GM12878 (cell line): ENCODE data around the gene PHC3. TPM values are rescaled to one million over a fixed set of nuclear protein-coding genes. Genes with fewer than 3 reads are reported as not detected.

Experiments used
- ATAC-seq: fragments of 200-7000 bp; cut with Tn5 transposase; 3 replicates; pipeline ENCODE4 v1.9.1; 2020; ENCODE audit warnings: mild to moderate bottlenecking, moderate library complexity
- BruUV-seq: library from RNA; stranded (reverse); fragments of 400-500 nt; replicated peaks from 2 replicates; lab custom pipeline; 2021; lab: Mats Ljungman, UMichigan
- CTCF ChIA-PET: fragments of 300-600 bp; sonication (Branson Sonifier 250); formaldehyde crosslinking; extraction: SDS; loops from one replicate; lab custom pipeline; 2021; ENCODE audit warnings: inconsistent platforms; lab: Yijun Ruan, JAX
- POLR2A ChIA-PET: fragments of 350-600 bp; formaldehyde crosslinking; extraction: SDS; loops from one replicate; lab custom pipeline; 2021; ENCODE audit warnings: inconsistent platforms; lab: Charles Lee
- RAD21 ChIA-PET: fragments of 300-600 bp; sonication (Branson Sonifier 250); formaldehyde crosslinking; loops from one replicate; lab custom pipeline; 2023; ENCODE audit warnings: antibody characterized with exemption; ENCODE audit not compliant: unreplicated experiment; lab: Charles Lee
- SMC1A ChIA-PET: fragments of 300-600 bp; sonication (Branson Sonifier 250); formaldehyde crosslinking; loops from one replicate; lab custom pipeline; 2023; ENCODE audit not compliant: unreplicated experiment, uncharacterized antibody; lab: Charles Lee
- DNase-seq: peaks from one replicate; pipeline ENCODE4 v3.0.0-alpha.2; 2011; ENCODE audit warnings: low read depth, low spot score
- FAIRE-seq: peaks from 3 replicates; lab custom pipeline; 2011; peaks lifted over from hg19 to GRCh38; lab: Jason Lieb, UNC
- H2AFZ ChIP-seq: 2 replicates; pipeline ENCODE4 v1.6.0; 2011; ENCODE audit warnings: low read depth, low read length, control low read depth; ENCODE audit not compliant: control insufficient read depth
- H3K27ac ChIP-seq: 2 replicates; pipeline ENCODE4 v1.5.1; 2011; ENCODE audit warnings: control low read depth; ENCODE audit not compliant: control insufficient read depth, insufficient read depth
- H3K27me3 ChIP-seq, 2 experiments: replicated peaks in 1 of 2; 2 replicates each; pipeline versions ENCODE4 v1.6.0 to v1.6.1; 2011; ENCODE audit warnings: low read length in 1 of 2; ENCODE audit not compliant: control insufficient read depth in 2 of 2, insufficient read depth in 2 of 2
- H3K36me3 ChIP-seq, 2 experiments: 2 replicates each; pipeline ENCODE4 v1.5.1; 2011; ENCODE audit warnings: low read length in 1 of 2; ENCODE audit not compliant: control insufficient read depth in 2 of 2, insufficient read depth in 2 of 2
- H3K4me1 ChIP-seq: 2 replicates; pipeline ENCODE4 v1.6.1; 2011; ENCODE audit warnings: mild to moderate bottlenecking, low read length, moderate library complexity, mixed read lengths; ENCODE audit not compliant: control insufficient read depth, insufficient read depth
- H3K4me2 ChIP-seq: 2 replicates; pipeline ENCODE4 v1.6.0; 2011; ENCODE audit warnings: control low read depth; ENCODE audit not compliant: control insufficient read depth, insufficient read depth
- H3K4me3 ChIP-seq: fragments of 200-600 bp; sonication (generic); 2 replicates; pipeline ENCODE4 v1.5.1; 2016
- H3K79me2 ChIP-seq: 2 replicates; pipeline ENCODE4 v1.6.0; 2011; ENCODE audit warnings: low read length; ENCODE audit not compliant: control insufficient read depth, insufficient read depth
- H3K9ac ChIP-seq: 2 replicates; pipeline ENCODE4 v1.8.0; 2011; ENCODE audit warnings: low read length, control low read depth, mixed read lengths; ENCODE audit not compliant: control insufficient read depth, insufficient read depth
- H3K9me3 ChIP-seq: replicated peaks from 3 replicates; pipeline ENCODE4 v1.5.1; 2011; ENCODE audit warnings: mild to moderate bottlenecking, low read length; ENCODE audit not compliant: control insufficient read depth, insufficient read depth
- H4K20me1 ChIP-seq: 2 replicates; pipeline ENCODE4 v1.6.0; 2011; ENCODE audit not compliant: control insufficient read depth, insufficient read depth
- CREB1 ChIP-seq: IDR thresholded peaks from 2 replicates; pipeline ENCODE4 v1.6.1; 2012; ENCODE audit warnings: low read depth, mild to moderate bottlenecking, inconsistent platforms
- DPF2 ChIP-seq: fragments of 450-650 bp; IDR thresholded peaks from 2 replicates; pipeline ENCODE4 v1.6.1; 2017; ENCODE audit warnings: mild to moderate bottlenecking
- ETV6 ChIP-seq, 2 experiments: fragments of 450-650 bp in 1 of 2; IDR thresholded peaks in 1 of 2; conservative IDR thresholded peaks in 1 of 2; 2 replicates each; pipeline ENCODE4 v1.6.1; 2014; ENCODE audit warnings: antibody characterized with exemption in 1 of 2, borderline replicate concordance in 1 of 2, low read depth in 1 of 2, mild to moderate bottlenecking in 1 of 2, moderate library complexity in 1 of 2
- GATAD2B ChIP-seq: fragments of 450-650 bp; conservative IDR thresholded peaks from 2 replicates; pipeline ENCODE4 v1.6.1; 2017; ENCODE audit warnings: low read depth, mild to moderate bottlenecking, moderate library complexity
- JUNB ChIP-seq: IDR thresholded peaks from 2 replicates; pipeline ENCODE4 v1.6.1; 2016; ENCODE audit warnings: antibody characterized with exemption, mild to moderate bottlenecking
- MYB ChIP-seq: fragments of 150-350 bp; IDR thresholded peaks from 2 replicates; pipeline ENCODE4 v1.6.1; 2014; ENCODE audit warnings: mild to moderate bottlenecking, low read depth, low read length, borderline replicate concordance
- NR2C2 ChIP-seq: IDR thresholded peaks from 2 replicates; pipeline ENCODE4 v1.6.1; 2011; ENCODE audit warnings: borderline replicate concordance, low read depth; ENCODE audit not compliant: control insufficient read depth, insufficient read length
- POLR2AphosphoS2 ChIP-seq: IDR thresholded peaks from 2 replicates; pipeline ENCODE4 v1.6.1; 2011; ENCODE audit warnings: low read depth, mild to moderate bottlenecking, low read length, improper control_type of control experiment, moderate library complexity
- RBBP5 ChIP-seq: fragments of 200-600 bp; sonication (generic); conservative IDR thresholded peaks from 2 replicates; pipeline ENCODE4 v1.6.1; 2016
- SP1 ChIP-seq: IDR thresholded peaks from one replicate; pipeline ENCODE4 v1.6.1; 2011; ENCODE audit warnings: low read depth, low read length
- STAT3 ChIP-seq: IDR thresholded peaks from 2 replicates; pipeline ENCODE4 v1.6.1; 2011; ENCODE audit warnings: low read depth, low read length, improper control_type of control experiment
- YBX1 ChIP-seq: fragments of 450-650 bp; IDR thresholded peaks from 2 replicates; pipeline ENCODE4 v1.6.1; 2016; ENCODE audit warnings: antibody characterized with exemption
- ZBTB11 ChIP-seq: fragments of 450-650 bp; formaldehyde crosslinking; IDR thresholded peaks from 2 replicates; pipeline ENCODE4 v1.5.0; 2022; ENCODE audit warnings: mild to moderate bottlenecking, missing genetic modification characterization
- ZBTB33 ChIP-seq: fragments of 450-650 bp; IDR thresholded peaks from 2 replicates; pipeline ENCODE4 v1.6.1; 2017; ENCODE audit warnings: mild to moderate bottlenecking
- ZNF24 ChIP-seq: fragments of 450-650 bp; IDR thresholded peaks from 2 replicates; pipeline ENCODE4 v1.6.1; 2017; ENCODE audit warnings: antibody characterized with exemption, mild to moderate bottlenecking
- ZNF384 ChIP-seq: IDR thresholded peaks from 2 replicates; pipeline ENCODE4 v1.6.1; 2012; ENCODE audit warnings: low read depth, mild to moderate bottlenecking, low read length, improper control_type of control experiment, borderline replicate concordance
- ZZZ3 ChIP-seq: IDR thresholded peaks from 2 replicates; pipeline ENCODE4 v1.6.1; 2011; ENCODE audit warnings: low read depth; ENCODE audit not compliant: control insufficient read depth, insufficient read length
- WGBS: methylation state at CpG from one replicate; pipeline ENCODE4 v1.1.6; 2016; ENCODE audit warnings: low lambda C conversion rate; ENCODE audit not compliant: insufficient replicate concordance, insufficient coverage; ENCODE audit errors: missing lambda C conversion rate; 5-methylcytosine and 5-hydroxymethylcytosine counted together
- in situ Hi-C: fragments of 300-500 bp; cut with MboI; formaldehyde crosslinking; loops from 9 replicates; pipeline ENCODE4 v1.14.3; 2018; ENCODE audit warnings: mixed read lengths
- intact Hi-C: fragments of 100-400 bp; cut with micrococcal nuclease; formaldehyde crosslinking; loops from one replicate; pipeline ENCODE4 v1.14.2; 2022; ENCODE audit not compliant: unreplicated experiment
- polyA plus RNA-seq, 11 experiments: library from polyadenylated mRNA; depleted of rRNA in 4 of 11; unstranded in 6 of 11; stranded (reverse) in 5 of 11; fragments of >200 nt; fragmentation: Nextera tagmentation in 4 of 11; fragmentation: Illumina TruSeq in 1 of 11; extraction: Ambion mirVana in 4 of 11; extraction: Trizol in 1 of 11; gene quantifications; 1 replicate in 1 of 11; 2 replicates in 10 of 11; pipeline versions ENCODE4 v1.2.1 to v1.2.3, GENCODE V29; 2011 to 2016; ENCODE audit warnings: inconsistent platforms in 2 of 11, missing spikeins in 2 of 11, low read depth in 1 of 11
- total RNA-seq, 4 experiments: library from RNA; depleted of rRNA in 3 of 4; stranded (reverse); fragments of >200 nt in 3 of 4; fragmentation: Illumina TruSeq in 1 of 4; extraction: Trizol in 1 of 4; gene quantifications; 2 replicates each; pipeline versions ENCODE4 v1.2.1 to v1.2.3, GENCODE V29; 2013 to 2021
- TF ChIP-seq, protein P1 (sequence below): fragments of 450-650 bp; IDR thresholded peaks from 2 replicates; pipeline ENCODE4 v1.6.1; 2016; ENCODE audit warnings: mild to moderate bottlenecking

Gene PHC3
- total and polyA plus RNA-seq, 10 of the 15 experiments (the other 5 are each of a cell fraction or from before 2014, with no cell fraction given): 3.3 to 62.3 (median 22.1) TPM

DNA sequence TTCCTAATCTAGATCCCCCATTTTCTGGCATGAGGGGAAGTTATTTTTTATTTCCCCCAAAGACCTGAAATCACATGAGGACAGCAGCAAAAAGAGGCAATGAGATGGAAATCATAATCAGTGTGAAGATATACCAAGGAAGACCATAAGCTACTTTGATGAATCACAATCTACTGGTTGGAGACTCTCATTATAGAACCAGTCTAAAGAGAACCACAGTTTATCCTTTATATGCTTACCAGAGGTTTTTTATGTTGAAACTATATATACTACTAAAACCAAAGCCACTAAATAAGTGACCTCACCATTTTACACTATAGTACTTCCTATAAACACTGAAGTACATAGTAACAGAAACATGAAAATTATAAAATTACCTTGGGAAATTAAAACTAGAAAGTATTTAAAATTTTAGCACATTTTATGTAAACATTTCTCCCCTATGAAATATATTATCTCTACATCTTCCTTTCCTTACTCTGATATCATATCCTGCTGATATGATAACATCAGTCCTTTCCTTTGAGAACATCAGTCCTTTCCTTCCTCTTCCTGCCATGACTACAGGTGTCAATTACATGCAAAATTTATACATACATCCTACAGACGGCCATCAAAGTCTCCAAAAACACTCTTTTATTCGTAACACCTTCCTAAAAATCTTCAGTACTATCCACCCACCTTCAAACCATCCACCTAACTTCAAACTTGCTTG lies 71.8 kb downstream of the PHC3 start:
- ChIA-PET POLR2A (no interaction called here), SMC1A (no interaction called here), RAD21 (no interaction called here), CTCF (interaction anchor here (0.6 to 1.5 kb wide), 3 partner anchors 9 to 160 kb away, joined by 3 to 4 read pairs (median 3); no protein-coding TSS in a partner anchor)
- no peak overlapping the region for H3K27ac ChIP-seq
- intact Hi-C loops: no loop called here
- H3K79me2 ChIP-seq: no peaks in the 10 kb centered on the region
- no peak for DNase-seq
- no peak overlapping the region for H2AFZ ChIP-seq
- peak; percentile 38 for FAIRE-seq
- no peaks in the 10 kb centered on the region for H3K4me1 ChIP-seq
- H3K27me3 ChIP-seq: no peaks in the 10 kb centered on the region
- TF ChIP-seq MYB (no peak), ZZZ3 (no peak), NR2C2 (no peak), ZNF384 (no peak), ETV6 (conservative IDR thresholded peaks at IDR 0.05 in 1 of 2, IDR thresholded peaks at IDR 0.05 in 1 of 2; ENCODE audit: borderline replicate concordance in 1 of 2, low read depth in 1 of 2) (no peak), STAT3 (no peak), DPF2 (no peak), CREB1 (no peak), RBBP5 (no peak), JUNB (no peak), SP1 (no peak), ZBTB33 (no peak), POLR2AphosphoS2 (no peak), YBX1 (no peak), ZBTB11 (CRISPR knock-in tag) (no peak), ZNF24 (no peak), GATAD2B (no peak)
- TF ChIP-seq, protein P1, sequence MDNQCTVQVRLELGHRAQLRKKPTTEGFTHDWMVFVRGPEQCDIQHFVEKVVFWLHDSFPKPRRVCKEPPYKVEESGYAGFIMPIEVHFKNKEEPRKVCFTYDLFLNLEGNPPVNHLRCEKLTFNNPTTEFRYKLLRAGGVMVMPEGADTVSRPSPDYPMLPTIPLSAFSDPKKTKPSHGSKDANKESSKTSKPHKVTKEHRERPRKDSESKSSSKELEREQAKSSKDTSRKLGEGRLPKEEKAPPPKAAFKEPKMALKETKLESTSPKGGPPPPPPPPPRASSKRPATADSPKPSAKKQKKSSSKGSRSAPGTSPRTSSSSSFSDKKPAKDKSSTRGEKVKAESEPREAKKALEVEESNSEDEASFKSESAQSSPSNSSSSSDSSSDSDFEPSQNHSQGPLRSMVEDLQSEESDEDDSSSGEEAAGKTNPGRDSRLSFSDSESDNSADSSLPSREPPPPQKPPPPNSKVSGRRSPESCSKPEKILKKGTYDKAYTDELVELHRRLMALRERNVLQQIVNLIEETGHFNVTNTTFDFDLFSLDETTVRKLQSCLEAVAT: no peak
- no peaks in the 10 kb centered on the region for H4K20me1 ChIP-seq
- H3K4me3 ChIP-seq: no peak overlapping the region
- H3K4me2 ChIP-seq: no peak overlapping the region
- H3K9ac ChIP-seq: no peak overlapping the region
- H3K36me3 ChIP-seq: peaks cover 0 to 30% of the 10 kb centered on the region in 2 experiments
- in situ Hi-C loops: no loop called here
- 98% methylated on average over 2 of the region's 2 CpGs for WGBS
- no TSS peak for BruUV-seq
- H3K9me3 ChIP-seq: no peaks in the 10 kb centered on the region
- no peak for ATAC-seq
